Transverse colon (tissue), 4 donors: ENCODE data around the gene DCAF17.

Experiments used
- CTCF ChIP-seq, 5 experiments: fragments of 200-600 bp in 3 of 5; fragments of 450-650 bp in 2 of 5; sonication (generic) in 3 of 5; IDR thresholded peaks; 1 replicate in 2 of 5; 2 replicates in 3 of 5; pipeline ENCODE4 v1.5.1; 2016 to 2017; ENCODE audit warnings: antibody characterized with exemption in 5 of 5, inconsistent platforms in 3 of 5, mild to moderate bottlenecking in 2 of 5, moderate library complexity in 1 of 5
- EP300 ChIP-seq: sonication (generic); formaldehyde crosslinking; IDR thresholded peaks from one replicate; pipeline ENCODE4 v1.6.1; 2017; ENCODE audit warnings: antibody characterized with exemption, low read depth
- POLR2A ChIP-seq: fragments of 450-650 bp; IDR thresholded peaks from one replicate; pipeline ENCODE4 v1.6.1; 2016; ENCODE audit warnings: antibody characterized with exemption, mild to moderate bottlenecking, moderate library complexity
- POLR2AphosphoS5 ChIP-seq, 3 donors: sonication (generic); formaldehyde crosslinking; IDR thresholded peaks; one replicate each; pipeline ENCODE4 v1.6.1; 2016; ENCODE audit warnings: antibody characterized with exemption in 3 of 3

- no peak for TF ChIP-seq CTCF (IDR thresholded peaks at IDR 0.05)
- TF ChIP-seq POLR2A: no peak
- TF ChIP-seq POLR2AphosphoS5 (IDR thresholded peaks at IDR 0.05): no peak
- no peak for TF ChIP-seq EP300
These were observed 24.5 kb upstream of the DCAF17 start for GRCh38 chr2:171409436-171409971.
